B cell (primary cell): ENCODE measurements around the gene KLHL2.
"Not testable (repeated sequence)": the region's sequence is repeated elsewhere in the genome, so short reads cannot be mapped to it uniquely, and the experiment has no call there.

Experiments used
- EZH2 ChIP-seq: IDR thresholded peaks from 2 replicates; pipeline ENCODE4 v1.6.1; 2012; ENCODE audit warnings: borderline replicate concordance, low read depth, mild to moderate bottlenecking, moderate library complexity, low read length; ENCODE audit not compliant: insufficient read depth, poor library complexity, severe bottlenecking
- TF ChIP-seq, protein P1 (sequence below): fragments of 200-600 bp; IDR thresholded peaks from one replicate; pipeline ENCODE4 v1.8.0; 2022; ENCODE audit warnings: antibody characterized with exemption, mild to moderate bottlenecking

DNA sequence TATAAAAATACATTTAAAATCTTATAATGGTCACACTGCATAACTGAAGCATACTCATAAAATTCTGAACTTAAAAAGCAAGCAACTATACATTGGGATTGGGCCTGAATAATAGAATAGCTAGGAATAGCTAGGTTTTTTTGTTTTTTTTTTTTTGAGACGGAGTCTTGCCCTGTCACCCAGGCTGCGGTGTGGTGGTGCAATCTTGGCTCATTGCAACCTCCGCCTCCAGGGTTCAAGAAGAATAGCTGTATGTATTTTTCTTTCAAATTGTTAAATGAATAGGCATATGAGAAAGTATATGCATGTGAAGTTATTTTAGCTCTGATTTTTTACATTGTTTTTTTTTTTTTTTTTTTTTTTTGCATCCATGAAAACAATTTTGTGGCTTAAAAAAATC, 56.1 kb downstream of the KLHL2 start:
- TF ChIP-seq, protein P1, sequence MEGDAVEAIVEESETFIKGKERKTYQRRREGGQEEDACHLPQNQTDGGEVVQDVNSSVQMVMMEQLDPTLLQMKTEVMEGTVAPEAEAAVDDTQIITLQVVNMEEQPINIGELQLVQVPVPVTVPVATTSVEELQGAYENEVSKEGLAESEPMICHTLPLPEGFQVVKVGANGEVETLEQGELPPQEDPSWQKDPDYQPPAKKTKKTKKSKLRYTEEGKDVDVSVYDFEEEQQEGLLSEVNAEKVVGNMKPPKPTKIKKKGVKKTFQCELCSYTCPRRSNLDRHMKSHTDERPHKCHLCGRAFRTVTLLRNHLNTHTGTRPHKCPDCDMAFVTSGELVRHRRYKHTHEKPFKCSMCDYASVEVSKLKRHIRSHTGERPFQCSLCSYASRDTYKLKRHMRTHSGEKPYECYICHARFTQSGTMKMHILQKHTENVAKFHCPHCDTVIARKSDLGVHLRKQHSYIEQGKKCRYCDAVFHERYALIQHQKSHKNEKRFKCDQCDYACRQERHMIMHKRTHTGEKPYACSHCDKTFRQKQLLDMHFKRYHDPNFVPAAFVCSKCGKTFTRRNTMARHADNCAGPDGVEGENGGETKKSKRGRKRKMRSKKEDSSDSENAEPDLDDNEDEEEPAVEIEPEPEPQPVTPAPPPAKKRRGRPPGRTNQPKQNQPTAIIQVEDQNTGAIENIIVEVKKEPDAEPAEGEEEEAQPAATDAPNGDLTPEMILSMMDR = not testable (repeated sequence)
- not testable (repeated sequence) for TF ChIP-seq EZH2
